HCT116 (cell line): Measurements from ENCODE around the gene RALGPS2. TPM values are rescaled to one million over a fixed set of nuclear protein-coding genes. Genes with fewer than 3 reads are reported as not detected.

Source experiments
- ATAC-seq: fragments of 200-7000 bp; cut with Tn5 transposase; 2 replicates; pipeline ENCODE4 v1.9.1; 2020; ENCODE audit warnings: mild to moderate bottlenecking, moderate library complexity
- BruUV-seq: library from RNA; stranded (reverse); fragments of 400-500 nt; replicated peaks from 2 replicates; lab custom pipeline; 2021; lab: Mats Ljungman, UMichigan
- CTCF ChIA-PET: fragments of 300-600 bp; sonication (Branson Sonifier 250); formaldehyde crosslinking; loops from one replicate; lab custom pipeline; 2021; ENCODE audit warnings: antibody characterized with exemption; lab: Charles Lee
- POLR2A ChIA-PET: fragments of 300-600, 350-600 bp; sonication (Branson Sonifier 250); formaldehyde crosslinking; loops from one replicate; lab custom pipeline; 2021; ENCODE audit warnings: antibody characterized with exemption; lab: Charles Lee
- RAD21 ChIA-PET, 2 experiments: fragments of 300-600 bp; sonication (Branson Sonifier 250); formaldehyde crosslinking; loops; one replicate each; lab custom pipeline; 2023; ENCODE audit warnings: low total read pairs in 2 of 2; ENCODE audit not compliant: uncharacterized antibody in 2 of 2, unreplicated experiment in 2 of 2, low non-redundant PET in 1 of 2; lab: Charles Lee
- DNase-seq: peaks from one replicate; pipeline ENCODE4 v3.0.0-alpha.2; 2010; ENCODE audit warnings: low read depth, low spot score
- H2AFZ ChIP-seq: fragments of 200-600 bp; shearing (Covaris generic), sonication (generic); 2 replicates; pipeline ENCODE4 v1.6.1; 2017; ENCODE audit warnings: low read depth, mixed run types, mixed read lengths, antibody characterized with exemption, low read length; ENCODE audit not compliant: poor library complexity, severe bottlenecking
- H3K27ac ChIP-seq: 2 replicates; pipeline ENCODE4 v1.5.1; 2012; ENCODE audit warnings: low read depth, low read length
- H3K27me3 ChIP-seq: fragments of 200-600 bp; sonication (generic); 2 replicates; pipeline ENCODE4 v1.6.1; 2016; ENCODE audit warnings: mixed run types, low read length, mixed read lengths; ENCODE audit not compliant: insufficient read depth
- H3K36me3 ChIP-seq, 2 experiments: fragments of 200-500 bp in 1 of 2; fragments of 200-600 bp in 1 of 2; sonication (Bioruptor generic) in 1 of 2; sonication (generic) in 1 of 2; 2 replicates each; pipeline versions ENCODE4 v1.5.1 to v1.6.1; 2014 to 2016; ENCODE audit warnings: low read length in 2 of 2, inconsistent platforms in 1 of 2, mixed read lengths in 1 of 2, mixed run types in 1 of 2; ENCODE audit not compliant: insufficient read depth in 2 of 2, control insufficient read depth in 1 of 2
- H3K4me1 ChIP-seq, 2 experiments: fragments of 200-600 bp in 1 of 2; sonication (generic) in 1 of 2; 2 replicates each; pipeline versions ENCODE4 v1.5.1 to v1.6.1; 2012 to 2017; ENCODE audit warnings: low read length in 2 of 2, inconsistent platforms in 1 of 2, mild to moderate bottlenecking in 1 of 2, mixed read lengths in 1 of 2, mixed run types in 1 of 2, moderate library complexity in 1 of 2; ENCODE audit not compliant: insufficient read depth in 2 of 2, control insufficient read depth in 1 of 2
- H3K4me2 ChIP-seq: fragments of 200-600 bp; sonication (generic); 2 replicates; pipeline ENCODE4 v1.6.1; 2017; ENCODE audit warnings: mixed run types, low read length, mixed read lengths
- H3K4me3 ChIP-seq, 2 experiments: fragments of 200-600 bp in 1 of 2; sonication (generic) in 1 of 2; replicated peaks in 1 of 2; 2 replicates each; pipeline ENCODE4 v1.5.1; 2011 to 2016; ENCODE audit warnings: low read length in 2 of 2, control low read depth in 1 of 2, low read depth in 1 of 2, mild to moderate bottlenecking in 1 of 2, mixed read lengths in 1 of 2, mixed run types in 1 of 2
- H3K79me2 ChIP-seq: fragments of 200-600 bp; sonication (generic); 2 replicates; pipeline ENCODE4 v1.6.1; 2017; ENCODE audit warnings: mild to moderate bottlenecking, mixed run types, low read length, moderate library complexity, mixed read lengths; ENCODE audit not compliant: insufficient read depth
- H3K9ac ChIP-seq: fragments of 200-600 bp; sonication (generic); 2 replicates; pipeline ENCODE4 v1.6.1; 2016; ENCODE audit warnings: low read length, mixed read lengths
- H3K9me2 ChIP-seq: fragments of 200-600 bp; sonication (generic), shearing (Covaris generic); 2 replicates; pipeline ENCODE4 v1.6.1; 2017; ENCODE audit warnings: mixed run types, mild to moderate bottlenecking, moderate library complexity; ENCODE audit not compliant: insufficient read depth
- H3K9me3 ChIP-seq, 2 experiments: fragments of 200-500 bp in 1 of 2; fragments of 200-600 bp in 1 of 2; sonication (Bioruptor generic) in 1 of 2; sonication (generic) in 1 of 2; 2 replicates each; pipeline ENCODE4 v1.6.1; 2014 to 2017; ENCODE audit warnings: low read length in 2 of 2, mixed read lengths in 2 of 2, inconsistent platforms in 1 of 2, low read depth in 1 of 2, mild to moderate bottlenecking in 1 of 2, mixed run types in 1 of 2, moderate library complexity in 1 of 2; ENCODE audit not compliant: control insufficient read depth in 1 of 2, insufficient read depth in 1 of 2
- H4K20me1 ChIP-seq: fragments of 200-600 bp; sonication (generic), shearing (Covaris generic); 2 replicates; pipeline ENCODE4 v1.6.1; 2017; ENCODE audit warnings: mixed run types, mild to moderate bottlenecking, moderate library complexity; ENCODE audit not compliant: insufficient read depth
- SP1 ChIP-seq: IDR thresholded peaks from 2 replicates; pipeline ENCODE4 v1.6.1; 2012; ENCODE audit warnings: low read depth
- SRF ChIP-seq: IDR thresholded peaks from 2 replicates; pipeline ENCODE4 v1.6.1; 2012; ENCODE audit warnings: low read depth
- YY1 ChIP-seq: IDR thresholded peaks from 2 replicates; pipeline ENCODE4 v1.6.1; 2011; ENCODE audit warnings: low read length, low read depth, moderate library complexity, mild to moderate bottlenecking; ENCODE audit not compliant: insufficient replicate concordance; ENCODE audit errors: extremely low read depth
- ZNF274 ChIP-seq: fragments of 200-500 bp; sonication (Bioruptor generic); IDR thresholded peaks from 2 replicates; pipeline ENCODE4 v1.6.1; 2014; ENCODE audit warnings: mild to moderate bottlenecking, low read depth, low read length, inconsistent platforms
- intact Hi-C: fragments of 100-400 bp; cut with micrococcal nuclease; formaldehyde crosslinking; loops from 2 replicates; pipeline ENCODE4 v1.10.0; 2022
- total RNA-seq: library from RNA; stranded (reverse); gene quantifications from one replicate; pipeline ENCODE4 v1.2.1, GENCODE V29; 2021; ENCODE audit not compliant: unreplicated experiment
- TF ChIP-seq, protein P1 (sequence below): IDR thresholded peaks from 2 replicates; pipeline ENCODE4 v1.6.1; 2012; ENCODE audit warnings: low read depth
- TF ChIP-seq, protein P2 (sequence below), 3 experiments: fragments of 200-600 bp in 1 of 3; sonication (generic) in 1 of 3; IDR thresholded peaks in 2 of 3; conservative IDR thresholded peaks in 1 of 3; 2 replicates each; pipeline ENCODE4 v1.5.1; 2012 to 2017; ENCODE audit warnings: low read depth in 2 of 3, low read length in 2 of 3, antibody characterized with exemption in 1 of 3, borderline replicate concordance in 1 of 3, control low read depth in 1 of 3, mild to moderate bottlenecking in 1 of 3, mixed read lengths in 1 of 3, mixed run types in 1 of 3, moderate library complexity in 1 of 3; ENCODE audit not compliant: insufficient read depth in 1 of 3

Gene RALGPS2
- total RNA-seq, 1 experiment from 2014 or later: 25.6 TPM

DNA sequence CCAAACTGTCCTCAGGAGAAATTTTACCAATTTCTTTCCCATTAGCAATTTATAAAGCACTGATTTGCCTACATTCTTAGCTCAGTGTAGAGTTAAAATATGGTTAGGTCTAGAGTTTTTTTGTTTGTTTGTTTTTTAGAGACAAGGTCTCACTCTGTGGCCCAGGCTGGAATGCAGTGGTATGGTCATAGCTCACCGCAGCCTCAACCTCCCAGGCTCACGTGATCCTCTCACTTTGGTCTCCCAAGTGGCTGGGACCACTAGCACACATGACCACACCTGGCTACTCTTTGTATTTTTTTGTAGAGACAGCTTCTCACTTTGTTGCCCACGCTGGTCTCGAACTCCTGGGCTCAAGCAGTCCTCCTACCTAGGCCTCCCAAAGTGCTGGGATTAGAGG is 10.6 kb upstream of the RALGPS2 start:
- RAD21 ChIA-PET: no interaction called here
- Histone ChIP-seq H3K9me2 (no peaks in the 10 kb centered on the region), H2AFZ (no peak overlapping the region), H3K4me1 (no peaks in the 10 kb centered on the region), H3K9ac (no peak overlapping the region), H3K27ac (no peak overlapping the region), H4K20me1 (no peaks in the 10 kb centered on the region), H3K4me3 (no peak overlapping the region), H3K79me2 (no peaks in the 10 kb centered on the region), H3K27me3 (no peaks in the 10 kb centered on the region), H3K9me3 (no peaks in the 10 kb centered on the region), H3K4me2 (no peak overlapping the region), H3K36me3 (no peaks in the 10 kb centered on the region)
- TF ChIP-seq, protein P1, sequence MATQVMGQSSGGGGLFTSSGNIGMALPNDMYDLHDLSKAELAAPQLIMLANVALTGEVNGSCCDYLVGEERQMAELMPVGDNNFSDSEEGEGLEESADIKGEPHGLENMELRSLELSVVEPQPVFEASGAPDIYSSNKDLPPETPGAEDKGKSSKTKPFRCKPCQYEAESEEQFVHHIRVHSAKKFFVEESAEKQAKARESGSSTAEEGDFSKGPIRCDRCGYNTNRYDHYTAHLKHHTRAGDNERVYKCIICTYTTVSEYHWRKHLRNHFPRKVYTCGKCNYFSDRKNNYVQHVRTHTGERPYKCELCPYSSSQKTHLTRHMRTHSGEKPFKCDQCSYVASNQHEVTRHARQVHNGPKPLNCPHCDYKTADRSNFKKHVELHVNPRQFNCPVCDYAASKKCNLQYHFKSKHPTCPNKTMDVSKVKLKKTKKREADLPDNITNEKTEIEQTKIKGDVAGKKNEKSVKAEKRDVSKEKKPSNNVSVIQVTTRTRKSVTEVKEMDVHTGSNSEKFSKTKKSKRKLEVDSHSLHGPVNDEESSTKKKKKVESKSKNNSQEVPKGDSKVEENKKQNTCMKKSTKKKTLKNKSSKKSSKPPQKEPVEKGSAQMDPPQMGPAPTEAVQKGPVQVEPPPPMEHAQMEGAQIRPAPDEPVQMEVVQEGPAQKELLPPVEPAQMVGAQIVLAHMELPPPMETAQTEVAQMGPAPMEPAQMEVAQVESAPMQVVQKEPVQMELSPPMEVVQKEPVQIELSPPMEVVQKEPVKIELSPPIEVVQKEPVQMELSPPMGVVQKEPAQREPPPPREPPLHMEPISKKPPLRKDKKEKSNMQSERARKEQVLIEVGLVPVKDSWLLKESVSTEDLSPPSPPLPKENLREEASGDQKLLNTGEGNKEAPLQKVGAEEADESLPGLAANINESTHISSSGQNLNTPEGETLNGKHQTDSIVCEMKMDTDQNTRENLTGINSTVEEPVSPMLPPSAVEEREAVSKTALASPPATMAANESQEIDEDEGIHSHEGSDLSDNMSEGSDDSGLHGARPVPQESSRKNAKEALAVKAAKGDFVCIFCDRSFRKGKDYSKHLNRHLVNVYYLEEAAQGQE: no peak
- TF ChIP-seq, protein P2, sequence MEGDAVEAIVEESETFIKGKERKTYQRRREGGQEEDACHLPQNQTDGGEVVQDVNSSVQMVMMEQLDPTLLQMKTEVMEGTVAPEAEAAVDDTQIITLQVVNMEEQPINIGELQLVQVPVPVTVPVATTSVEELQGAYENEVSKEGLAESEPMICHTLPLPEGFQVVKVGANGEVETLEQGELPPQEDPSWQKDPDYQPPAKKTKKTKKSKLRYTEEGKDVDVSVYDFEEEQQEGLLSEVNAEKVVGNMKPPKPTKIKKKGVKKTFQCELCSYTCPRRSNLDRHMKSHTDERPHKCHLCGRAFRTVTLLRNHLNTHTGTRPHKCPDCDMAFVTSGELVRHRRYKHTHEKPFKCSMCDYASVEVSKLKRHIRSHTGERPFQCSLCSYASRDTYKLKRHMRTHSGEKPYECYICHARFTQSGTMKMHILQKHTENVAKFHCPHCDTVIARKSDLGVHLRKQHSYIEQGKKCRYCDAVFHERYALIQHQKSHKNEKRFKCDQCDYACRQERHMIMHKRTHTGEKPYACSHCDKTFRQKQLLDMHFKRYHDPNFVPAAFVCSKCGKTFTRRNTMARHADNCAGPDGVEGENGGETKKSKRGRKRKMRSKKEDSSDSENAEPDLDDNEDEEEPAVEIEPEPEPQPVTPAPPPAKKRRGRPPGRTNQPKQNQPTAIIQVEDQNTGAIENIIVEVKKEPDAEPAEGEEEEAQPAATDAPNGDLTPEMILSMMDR (IDR thresholded peaks at IDR 0.05 in 2 of 3, conservative IDR thresholded peaks at IDR 0.05 in 1 of 3; ENCODE audit: borderline replicate concordance in 1 of 3, insufficient read depth in 1 of 3, low read depth in 2 of 3, low read length in 2 of 3): no peak
- no peak for TF ChIP-seq ZNF274
- TF ChIP-seq SRF: no peak
- TF ChIP-seq SP1: no peak
- TF ChIP-seq YY1: no peak
- ATAC-seq (no peak), DNase-seq (no peak)
- CTCF ChIA-PET: no interaction called here
- intact Hi-C loops: no loop called here
- no TSS peak for BruUV-seq
- POLR2A ChIA-PET: no interaction called here
